ENCODE results near the gene SUSD4. TPM values are rescaled to one million over a fixed set of nuclear protein-coding genes. Genes with fewer than 3 reads are reported as not detected.

SUSD4 gene
- total and polyA plus RNA-seq, 2 donors (not counting 1 experiment from before 2014, with no cell fraction given), result 0.33 TPM; not detected in 1

GRCh38 chr1:223175032-223175431 lies 188.9 kb downstream of the SUSD4 start:
- TF ChIP-seq EZH2 (IDR thresholded peaks at IDR 0.05; ENCODE audit: low read length, missing control alignments) (no peak), CTCF (conservative IDR thresholded peaks at IDR 0.05 in 1 of 2, IDR thresholded peaks at IDR 0.05 in 1 of 2; ENCODE audit: low read depth in 1 of 2, low read length in 2 of 2) (peak in 1 of 2 donors; percentile 2)
- DNase-seq (ENCODE audit: low read depth in 2 of 2), result peak in 1 of 2 donors; percentile 19

More at GRCh38 chr1:223175032-223175431, 188.9 kb downstream of the SUSD4 start:
- H3K9ac ChIP-seq (ENCODE audit: insufficient read depth, low read length), result no peak overlapping the region
- H4K20me1 ChIP-seq (ENCODE audit: control insufficient read depth, extremely low read depth, insufficient read depth, low read length), result no peaks in the 10 kb centered on the region
- no peaks in the 10 kb centered on the region for H3K79me2 ChIP-seq (ENCODE audit: control insufficient read depth, insufficient read depth, low read length)
- H3K27me3 ChIP-seq (ENCODE audit: control insufficient read depth, insufficient read depth, low read length), result no peaks in the 10 kb centered on the region
- H3K36me3 ChIP-seq (ENCODE audit: control insufficient read depth, insufficient read depth, low read length), result no peaks in the 10 kb centered on the region
- no peaks in the 10 kb centered on the region for H3K9me3 ChIP-seq (ENCODE audit: control insufficient read depth, insufficient read depth, low read depth, low read length)
- H3K27ac ChIP-seq (ENCODE audit: insufficient read depth, low read length), result no peak overlapping the region
- no peak overlapping the region for H2AFZ ChIP-seq (ENCODE audit: low read length)
- no peak overlapping the region for H3K4me3 ChIP-seq (replicated peaks in 1 of 4; ENCODE audit: control extremely low read depth in 1 of 4, insufficient read depth in 1 of 4, low read depth in 3 of 4, low read length in 4 of 4)
- H3K4me2 ChIP-seq (ENCODE audit: extremely low read depth, insufficient read depth, low read length), result no peak overlapping the region
- H3K4me1 ChIP-seq (ENCODE audit: control insufficient read depth, extremely low read depth, insufficient read depth, low read length), result no peaks in the 10 kb centered on the region

Other genes with a start within 250 kb of the SUSD4 start
- gene TLR5, start 220.9 kb downstream of the SUSD4 start, total RNA-seq, result 0.17 and 0.77 TPM in 2 replicates
- 0.19 and 0.36 TPM in 2 replicates for gene TLR5, start 220.9 kb downstream of the SUSD4 start, polyA plus RNA-seq
- not detected in 2 replicates for gene CCDC185, start 29.2 kb upstream of the SUSD4 start, total RNA-seq
- 0.02 TPM in 1 of 2 replicates, not detected in the other for gene CCDC185, start 29.2 kb upstream of the SUSD4 start, polyA plus RNA-seq